ENCODE results near the gene GGTLC2.

- TF ChIP-seq CTCF (IDR thresholded peaks at IDR 0.05; ENCODE audit: borderline replicate concordance, extremely low read depth, low read length, poor library complexity, severe bottlenecking) (no peak), EZH2 (IDR thresholded peaks at IDR 0.05; ENCODE audit: borderline replicate concordance, low read depth, low read length, severe bottlenecking) (no peak)
Measured at GRCh38 chr22:22682196-22682595, 37.8 kb downstream of the GGTLC2 start.

All from DND-41 (cell line).